Mesodermal cell (in vitro differentiated cells): ENCODE measurements around the gene NR2E1.

ENCODE experiments used
- H3K27ac ChIP-seq: 2 replicates; pipeline ENCODE4 v1.7.0; 2013; ENCODE audit warnings: mild to moderate bottlenecking, low read depth, low read length, moderate library complexity; ENCODE audit not compliant: severe bottlenecking
- H3K36me3 ChIP-seq: 2 replicates; pipeline ENCODE4 v1.7.1; 2013; ENCODE audit warnings: mild to moderate bottlenecking, low read length, moderate library complexity; ENCODE audit not compliant: control insufficient read depth, insufficient read depth
- H3K4me1 ChIP-seq: one replicate; pipeline ENCODE4 v1.7.1; 2013; ENCODE audit warnings: mild to moderate bottlenecking, low read length; ENCODE audit not compliant: insufficient read depth, control insufficient read depth, poor library complexity, severe bottlenecking
- H3K4me3 ChIP-seq: 2 replicates; pipeline ENCODE4 v1.7.0; 2013; ENCODE audit warnings: low read length, control low read depth, mild to moderate bottlenecking; ENCODE audit not compliant: insufficient read depth, poor library complexity, severe bottlenecking; ENCODE audit errors: extremely low read depth
- H3K9me3 ChIP-seq: 2 replicates; pipeline ENCODE4 v1.7.1; 2013; ENCODE audit warnings: mild to moderate bottlenecking, low read length, moderate library complexity; ENCODE audit not compliant: control insufficient read depth
- WGBS, 2 experiments: methylation state at CpG; one replicate each; pipeline ENCODE4 v1.1.5; 2013; ENCODE audit warnings: missing lambda C conversion rate in 2 of 2; ENCODE audit not compliant: insufficient coverage in 2 of 2; 5-methylcytosine and 5-hydroxymethylcytosine counted together

The NR2E1 gene

GRCh38 chr6:108166664-108167448 lies 1.0 kb downstream of the NR2E1 start:
- peaks cover 17% of the 10 kb centered on the region for H3K4me1 ChIP-seq
- H3K4me3 ChIP-seq, result no peak overlapping the region
- 1% methylated on average over 37 to 53 of the region's 58 CpGs for WGBS, 2 experiments
- no peak overlapping the region for H3K27ac ChIP-seq
- H3K9me3 ChIP-seq, result no peaks in the 10 kb centered on the region
- H3K36me3 ChIP-seq, result no peaks in the 10 kb centered on the region

DNA sequence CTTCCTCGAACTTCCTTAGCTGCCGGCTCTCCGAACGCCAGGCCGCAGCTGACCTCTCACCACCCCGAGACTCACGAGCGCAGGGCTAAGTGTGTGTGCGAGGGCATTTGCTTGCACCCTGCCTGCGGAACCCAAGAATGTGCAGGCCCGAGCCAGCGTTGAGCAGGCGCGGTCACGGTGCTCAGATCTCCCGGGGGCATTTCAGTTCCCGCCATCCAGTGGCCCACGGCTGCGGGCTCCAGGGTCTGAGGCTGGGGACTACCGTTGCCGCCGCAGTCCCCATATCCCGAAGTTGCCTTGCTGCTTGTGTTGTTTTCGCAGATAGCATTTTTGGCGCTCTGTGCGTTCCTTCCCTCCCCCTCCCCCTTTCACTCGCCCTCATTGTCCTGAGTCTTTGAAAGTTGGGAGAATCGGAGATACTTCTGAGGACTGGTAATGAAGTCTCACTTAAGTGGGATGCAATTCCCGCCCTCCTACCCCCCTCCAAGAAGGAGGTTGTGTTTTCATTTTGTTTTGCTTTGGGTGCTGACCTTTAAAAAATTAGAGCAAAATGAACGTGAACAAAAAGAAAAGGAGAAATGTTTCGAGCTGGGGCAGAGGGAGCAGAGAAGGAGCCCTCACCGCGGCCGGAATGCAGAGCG lies 1.7 kb downstream of the NR2E1 start:
- Histone ChIP-seq H3K4me3 (no peak overlapping the region), H3K36me3 (no peaks in the 10 kb centered on the region), H3K27ac (no peak overlapping the region), H3K9me3 (no peaks in the 10 kb centered on the region), H3K4me1 (peaks cover 17% of the 10 kb centered on the region)
- WGBS, 2 experiments, result 2% methylated on average over 16 to 28 of the region's 35 CpGs

GRCh38 chr6:108168090-108168463 lies 2.3 kb downstream of the NR2E1 start:
- 2 to 4% methylated on average over 22 of the region's 23 CpGs for WGBS, 2 experiments

GRCh38 chr6:108168501-108169463 lies 3.0 kb downstream of the NR2E1 start:
- Histone ChIP-seq H3K4me1 (peaks cover 17% of the 10 kb centered on the region), H3K36me3 (no peaks in the 10 kb centered on the region), H3K4me3 (no peak overlapping the region), H3K27ac (no peak overlapping the region), H3K9me3 (no peaks in the 10 kb centered on the region)
- 1% methylated on average over 44 to 51 of the region's 63 CpGs for WGBS, 2 experiments

More at GRCh38 chr6:108168090-108168463, 2.3 kb downstream of the NR2E1 start:
- Histone ChIP-seq H3K4me1 (peaks cover 17% of the 10 kb centered on the region), H3K27ac (no peak overlapping the region), H3K4me3 (no peak overlapping the region), H3K36me3 (no peaks in the 10 kb centered on the region), H3K9me3 (no peaks in the 10 kb centered on the region)

DNA sequence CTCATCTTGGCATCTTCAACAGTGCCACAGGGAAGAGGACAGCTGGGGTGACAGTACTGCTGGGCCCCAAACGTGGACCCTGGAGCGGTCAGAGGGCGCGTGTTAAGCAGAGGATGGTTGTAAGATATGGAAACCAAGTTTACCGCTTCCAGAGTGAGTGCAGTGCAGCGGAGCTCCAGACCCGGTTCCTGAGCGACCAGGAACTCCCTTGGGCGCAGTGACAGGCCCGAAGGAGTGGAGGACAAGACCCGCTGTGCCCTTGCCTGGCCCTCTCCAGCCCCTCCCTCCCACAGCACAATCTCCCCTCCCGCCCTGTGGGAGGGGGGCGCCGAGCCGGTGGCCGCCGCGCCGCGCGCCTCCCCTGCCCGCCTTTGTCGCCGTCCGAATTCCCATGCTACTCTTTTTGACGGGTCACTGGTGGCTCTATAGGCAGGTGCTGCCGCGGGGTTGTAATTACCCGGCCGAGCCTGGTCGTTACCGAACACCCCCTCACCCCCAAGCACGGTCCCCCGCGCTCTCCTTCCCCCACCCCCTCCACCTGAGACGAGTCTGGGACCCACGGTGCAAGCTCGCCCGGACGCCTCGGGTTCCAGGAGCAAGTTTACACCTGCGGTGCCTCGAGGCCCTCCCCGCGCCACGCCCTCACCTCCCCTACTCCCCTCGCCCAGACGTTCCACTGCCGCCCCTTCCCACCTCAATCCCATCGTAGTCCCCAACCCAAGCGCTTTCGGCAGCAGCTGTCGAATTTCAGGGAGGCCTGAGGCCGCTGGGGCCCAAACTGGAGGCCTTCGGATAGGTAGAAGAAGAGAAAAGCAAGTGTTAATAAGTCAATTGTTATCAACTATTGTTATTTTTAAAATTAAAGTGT lies 3.9 kb downstream of the NR2E1 start:
- H3K4me3 ChIP-seq, result no peak overlapping the region
- WGBS, 2 experiments, result 0 to 1% methylated on average over 29 to 35 of the region's 55 CpGs
- peaks cover 21% of the 10 kb centered on the region for H3K4me1 ChIP-seq
- no peaks in the 10 kb centered on the region for H3K36me3 ChIP-seq
- H3K9me3 ChIP-seq, result no peaks in the 10 kb centered on the region
- no peak overlapping the region for H3K27ac ChIP-seq

DNA sequence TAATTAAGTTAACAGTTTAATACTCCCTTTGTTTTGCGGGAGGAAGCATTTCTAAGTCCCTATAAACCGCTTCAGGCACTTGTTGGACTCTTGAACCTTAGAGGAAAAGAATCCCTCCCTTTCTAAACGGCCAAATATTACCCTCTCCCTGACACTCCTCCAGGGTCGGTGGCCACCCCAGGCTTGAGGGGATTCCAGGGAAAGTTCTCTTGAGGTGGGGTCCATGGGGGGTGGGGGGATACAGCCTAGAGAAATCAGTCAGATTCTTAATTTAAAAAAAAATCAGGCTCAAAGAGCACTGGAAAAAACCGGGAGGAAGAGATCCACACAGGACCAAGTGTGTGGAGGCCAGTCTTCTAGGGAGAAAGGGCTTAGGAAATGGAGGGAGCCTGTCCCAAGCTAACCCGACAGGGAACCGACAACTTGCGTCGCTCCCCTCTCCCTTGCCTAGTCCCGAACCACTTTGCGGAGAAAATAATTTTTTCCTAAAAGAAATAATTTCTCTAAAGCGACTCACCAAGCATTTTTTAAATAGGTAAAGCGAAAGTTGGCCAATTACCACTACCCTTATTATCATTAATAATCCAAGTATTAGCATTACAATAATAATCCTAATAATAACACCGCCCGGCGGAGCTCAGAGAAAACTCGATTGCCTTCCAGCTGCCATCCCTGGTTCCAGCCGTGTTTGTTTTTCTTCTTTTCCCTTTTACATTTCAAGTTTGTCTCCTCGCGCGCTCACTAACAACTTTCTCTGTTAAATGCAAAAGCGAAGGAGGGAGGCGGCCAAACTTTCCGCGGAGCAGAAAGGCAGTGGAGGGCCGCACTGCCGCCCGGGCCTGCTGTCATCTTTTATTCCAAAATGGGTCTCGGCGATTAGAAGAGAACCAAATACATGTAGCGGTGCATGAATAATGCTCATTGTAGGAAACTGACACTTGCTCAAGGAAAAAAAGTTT lies 4.8 kb downstream of the NR2E1 start:
- peaks cover 21% of the 10 kb centered on the region for H3K4me1 ChIP-seq

GRCh38 chr6:108171291-108171917 lies 5.6 kb downstream of the NR2E1 start:
- peaks cover 21% of the 10 kb centered on the region for H3K4me1 ChIP-seq
- no peak overlapping the region for H3K27ac ChIP-seq
- WGBS, 2 experiments, result 1 to 3% methylated on average over 17 of the region's 21 CpGs
- no peaks in the 10 kb centered on the region for H3K36me3 ChIP-seq
- H3K9me3 ChIP-seq, result no peaks in the 10 kb centered on the region
- no peak overlapping the region for H3K4me3 ChIP-seq

More for the DNA sequence above, 4.8 kb downstream of the NR2E1 start:
- WGBS, 2 experiments, result 1 to 4% methylated on average over 11 to 19 of the region's 31 CpGs
- Histone ChIP-seq H3K9me3 (no peaks in the 10 kb centered on the region), H3K4me3 (no peak overlapping the region), H3K27ac (no peak overlapping the region), H3K36me3 (no peaks in the 10 kb centered on the region)

DNA sequence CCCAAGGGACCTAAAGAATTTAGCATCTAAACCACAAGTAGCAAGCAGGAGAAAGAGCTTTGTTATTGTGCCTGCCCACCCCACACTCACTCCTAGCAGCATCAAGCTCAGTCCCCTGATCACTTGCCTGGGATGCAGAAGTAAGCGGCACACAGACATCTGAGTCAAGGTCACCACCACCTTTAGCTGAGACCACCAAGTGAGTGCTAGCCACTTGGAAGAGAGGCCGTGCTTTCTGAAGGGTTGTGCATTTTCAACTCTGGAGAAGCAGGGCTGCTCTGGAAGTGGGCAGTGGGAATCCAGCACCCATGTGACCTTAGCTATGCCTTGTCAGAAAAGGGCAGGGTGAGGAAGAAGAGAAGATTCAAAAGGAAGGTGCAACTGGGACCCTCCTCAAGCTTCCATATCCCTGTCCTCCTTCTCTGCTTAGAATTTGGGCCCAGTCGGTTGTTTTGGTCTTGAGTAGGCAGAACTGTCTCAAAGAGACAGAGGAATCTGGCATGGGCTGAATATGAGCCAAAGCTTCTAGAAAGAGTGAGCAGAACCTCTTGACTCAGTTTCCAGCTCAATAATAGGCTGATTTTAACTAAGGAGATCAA lies 6.2 kb downstream of the NR2E1 start:
- 18% methylated on average over 2 of the region's 3 CpGs; no CpG with 5 or more reads in 1 of the 2 experiments for WGBS, 2 experiments
- Histone ChIP-seq H3K27ac (no peak overlapping the region), H3K9me3 (no peaks in the 10 kb centered on the region), H3K36me3 (no peaks in the 10 kb centered on the region), H3K4me1 (peaks cover 17% of the 10 kb centered on the region), H3K4me3 (no peak overlapping the region)
